Retinal pigment epithelial cell (primary cell): Measurements from ENCODE around the gene PARVB.

Experiments
- DNase-seq: peaks from one replicate; pipeline ENCODE4 v3.0.0-alpha.2; 2010; ENCODE audit warnings: low read depth
- H3K4me3 ChIP-seq: 2 replicates; pipeline ENCODE4 v1.5.1; 2011; ENCODE audit warnings: mild to moderate bottlenecking, low read length, control low read depth, moderate library complexity
- TF ChIP-seq, protein P1 (sequence below): conservative IDR thresholded peaks from 2 replicates; pipeline ENCODE4 v1.5.1; 2011; ENCODE audit warnings: low read depth, low read length, control low read depth, inconsistent platforms

The PARVB gene

DNA sequence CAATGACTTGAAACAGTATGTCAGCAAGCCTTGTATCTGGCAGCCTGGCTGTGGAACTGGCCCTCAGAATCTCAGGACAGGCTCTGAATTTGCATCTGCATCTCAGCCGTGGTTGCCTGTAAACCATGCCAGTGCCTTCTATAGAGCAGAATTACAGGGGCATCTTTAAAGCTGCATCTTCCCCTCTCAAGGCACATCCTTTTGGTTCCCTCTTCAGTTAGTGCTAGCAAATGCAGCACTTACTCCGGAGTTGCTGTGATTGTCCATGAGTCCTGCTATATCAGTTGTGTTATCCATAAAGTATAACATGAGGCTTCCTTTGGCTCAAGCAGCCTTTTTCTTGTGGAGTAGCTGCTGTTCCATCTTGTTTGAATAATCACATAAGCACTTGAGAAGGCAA lies 102.7 kb downstream of the PARVB start:
- TF ChIP-seq, protein P1, sequence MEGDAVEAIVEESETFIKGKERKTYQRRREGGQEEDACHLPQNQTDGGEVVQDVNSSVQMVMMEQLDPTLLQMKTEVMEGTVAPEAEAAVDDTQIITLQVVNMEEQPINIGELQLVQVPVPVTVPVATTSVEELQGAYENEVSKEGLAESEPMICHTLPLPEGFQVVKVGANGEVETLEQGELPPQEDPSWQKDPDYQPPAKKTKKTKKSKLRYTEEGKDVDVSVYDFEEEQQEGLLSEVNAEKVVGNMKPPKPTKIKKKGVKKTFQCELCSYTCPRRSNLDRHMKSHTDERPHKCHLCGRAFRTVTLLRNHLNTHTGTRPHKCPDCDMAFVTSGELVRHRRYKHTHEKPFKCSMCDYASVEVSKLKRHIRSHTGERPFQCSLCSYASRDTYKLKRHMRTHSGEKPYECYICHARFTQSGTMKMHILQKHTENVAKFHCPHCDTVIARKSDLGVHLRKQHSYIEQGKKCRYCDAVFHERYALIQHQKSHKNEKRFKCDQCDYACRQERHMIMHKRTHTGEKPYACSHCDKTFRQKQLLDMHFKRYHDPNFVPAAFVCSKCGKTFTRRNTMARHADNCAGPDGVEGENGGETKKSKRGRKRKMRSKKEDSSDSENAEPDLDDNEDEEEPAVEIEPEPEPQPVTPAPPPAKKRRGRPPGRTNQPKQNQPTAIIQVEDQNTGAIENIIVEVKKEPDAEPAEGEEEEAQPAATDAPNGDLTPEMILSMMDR, result no peak

DNA sequence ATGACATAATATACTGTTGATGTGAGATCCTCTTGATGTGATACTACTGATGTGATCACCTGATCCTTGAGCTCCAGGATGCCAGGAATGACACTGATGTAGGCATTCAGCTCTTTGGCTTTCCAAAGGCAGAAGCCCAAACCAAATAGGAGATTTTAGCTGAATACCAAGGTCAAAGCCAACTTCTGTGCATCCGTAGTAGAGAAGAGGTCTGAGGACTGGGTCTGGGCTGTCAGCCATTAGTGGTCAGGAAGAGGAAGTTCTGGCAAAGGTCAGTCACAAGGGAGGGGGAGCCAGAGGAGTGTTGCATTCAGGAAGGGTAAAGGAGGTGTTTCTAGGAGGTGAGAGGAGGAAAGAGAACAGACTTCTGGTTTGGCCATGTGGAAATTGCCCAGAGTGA lies 103.3 kb downstream of the PARVB start:
- no peak for DNase-seq
- H3K4me3 ChIP-seq, result no peak overlapping the region
- TF ChIP-seq, protein P1, result no peak

More for the DNA sequence above, 102.7 kb downstream of the PARVB start:
- H3K4me3 ChIP-seq, result no peak overlapping the region
- no peak for DNase-seq

DNA sequence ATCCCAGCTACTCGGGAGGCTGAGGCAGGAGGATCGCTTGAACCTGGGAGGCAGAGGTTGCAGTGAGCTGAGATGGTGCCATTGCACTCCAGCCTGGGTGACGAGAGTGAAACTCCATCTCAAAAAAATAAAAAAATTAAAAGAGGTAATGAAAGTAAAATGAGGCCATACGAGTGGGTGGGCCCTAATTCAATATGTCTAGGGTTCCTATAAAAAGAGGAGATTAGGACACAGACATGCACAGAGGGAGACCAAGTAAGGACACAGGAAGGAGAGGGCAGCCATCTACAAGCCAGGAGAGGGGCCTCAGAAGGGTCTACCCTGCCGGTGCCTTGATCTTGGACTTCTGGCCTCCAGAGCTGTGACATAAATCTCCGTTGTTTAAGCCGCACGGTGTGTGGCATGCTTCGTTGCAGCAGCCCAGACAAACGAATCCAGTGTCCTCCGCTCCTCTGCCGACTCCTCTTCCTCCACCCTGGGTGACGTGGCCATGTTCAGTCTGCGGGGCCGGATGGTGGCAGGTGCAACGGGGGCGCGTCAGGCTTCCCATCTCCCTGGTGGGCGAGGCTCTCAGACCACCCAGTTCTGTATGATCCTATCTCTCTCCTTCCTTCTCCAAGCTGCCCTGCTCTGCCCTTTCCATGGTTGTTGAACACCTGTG lies 105.0 kb downstream of the PARVB start:
- TF ChIP-seq, protein P1, result no peak
- DNase-seq, result no peak
- H3K4me3 ChIP-seq, result no peak overlapping the region

DNA sequence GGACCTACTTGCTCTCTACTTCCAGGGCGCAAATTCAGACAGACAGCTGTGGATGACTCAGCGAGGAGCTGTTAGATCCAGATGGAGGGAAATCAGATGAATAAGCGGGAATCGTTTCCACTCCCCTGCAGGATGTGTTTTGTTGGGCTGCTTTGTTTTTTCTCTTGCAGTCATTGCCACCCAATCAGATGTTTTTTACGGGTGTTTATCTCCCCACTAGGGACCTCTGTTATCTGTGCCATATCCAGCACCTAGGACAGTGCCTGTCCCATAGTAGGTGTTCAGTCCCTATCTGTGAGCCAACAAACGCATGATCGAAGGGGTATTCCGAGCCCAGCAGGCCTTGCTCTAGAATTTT lies 105.5 kb downstream of the PARVB start:
- H3K4me3 ChIP-seq, result no peak overlapping the region
- TF ChIP-seq, protein P1, result no peak
- DNase-seq, result no peak

DNA sequence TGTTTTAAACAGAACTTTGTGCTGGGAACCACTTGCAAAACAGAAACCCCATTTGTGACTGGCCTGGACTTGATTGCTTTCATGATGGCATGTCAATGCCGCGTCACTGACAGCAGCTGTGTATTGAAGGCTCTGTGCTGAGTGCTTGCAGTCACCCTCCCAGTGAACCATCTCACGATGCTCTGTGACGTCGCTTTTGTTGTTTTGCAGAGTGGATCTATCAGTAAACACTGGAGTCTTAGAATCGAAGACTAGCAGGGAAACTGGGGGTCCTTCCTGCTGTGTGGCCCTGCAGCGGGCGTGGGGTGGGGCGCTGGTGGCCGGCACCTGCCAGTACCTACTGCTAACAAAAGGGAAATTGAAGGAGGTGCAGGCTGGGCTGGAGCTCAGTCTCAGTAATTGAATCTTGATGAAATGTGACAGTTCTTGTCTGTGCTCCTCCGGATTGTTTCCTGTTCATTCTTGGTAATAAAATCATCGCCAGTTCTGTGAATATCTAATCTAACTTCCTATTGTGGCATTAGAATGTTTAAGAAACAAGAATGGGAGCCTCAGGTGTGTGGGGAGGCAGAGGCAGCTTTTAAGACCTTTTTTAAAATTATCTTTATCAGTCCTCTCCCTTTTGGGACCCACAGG lies 106.1 kb downstream of the PARVB start:
- H3K4me3 ChIP-seq, result no peak overlapping the region
- TF ChIP-seq, protein P1, result no peak
- DNase-seq, result no peak

GRCh38 chr22:44131412-44131811 lies 107.3 kb downstream of the PARVB start:
- no peak for DNase-seq
- no peak overlapping the region for H3K4me3 ChIP-seq
- TF ChIP-seq, protein P1, result no peak
